ENCODE data around the gene EPOP.
"Not testable (repeated sequence)": the region's sequence is repeated elsewhere in the genome, so short reads cannot be mapped to it uniquely, and the experiment has no call there.

EPOP gene

GRCh38 chr17:38625482-38625881, 49.3 kb downstream of the EPOP start:
- TF ChIP-seq CTCF (conservative IDR thresholded peaks at IDR 0.05): no peak
- no peak for TF ChIP-seq ZFX (IDR thresholded peaks at IDR 0.05)
- no peak overlapping the region for H3K27ac ChIP-seq

GRCh38 chr17:38624782-38625355, 49.9 kb downstream of the EPOP start:
- not testable (repeated sequence) for H3K27ac ChIP-seq
